ENCODE measurements around the gene EID1. TPM values are rescaled to one million over a fixed set of nuclear protein-coding genes. Genes with fewer than 3 reads are reported as not detected.

EID1 gene, protein sequence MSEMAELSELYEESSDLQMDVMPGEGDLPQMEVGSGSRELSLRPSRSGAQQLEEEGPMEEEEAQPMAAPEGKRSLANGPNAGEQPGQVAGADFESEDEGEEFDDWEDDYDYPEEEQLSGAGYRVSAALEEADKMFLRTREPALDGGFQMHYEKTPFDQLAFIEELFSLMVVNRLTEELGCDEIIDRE
- 167 and 202 TPM in 2 replicates for total RNA-seq

DNA sequence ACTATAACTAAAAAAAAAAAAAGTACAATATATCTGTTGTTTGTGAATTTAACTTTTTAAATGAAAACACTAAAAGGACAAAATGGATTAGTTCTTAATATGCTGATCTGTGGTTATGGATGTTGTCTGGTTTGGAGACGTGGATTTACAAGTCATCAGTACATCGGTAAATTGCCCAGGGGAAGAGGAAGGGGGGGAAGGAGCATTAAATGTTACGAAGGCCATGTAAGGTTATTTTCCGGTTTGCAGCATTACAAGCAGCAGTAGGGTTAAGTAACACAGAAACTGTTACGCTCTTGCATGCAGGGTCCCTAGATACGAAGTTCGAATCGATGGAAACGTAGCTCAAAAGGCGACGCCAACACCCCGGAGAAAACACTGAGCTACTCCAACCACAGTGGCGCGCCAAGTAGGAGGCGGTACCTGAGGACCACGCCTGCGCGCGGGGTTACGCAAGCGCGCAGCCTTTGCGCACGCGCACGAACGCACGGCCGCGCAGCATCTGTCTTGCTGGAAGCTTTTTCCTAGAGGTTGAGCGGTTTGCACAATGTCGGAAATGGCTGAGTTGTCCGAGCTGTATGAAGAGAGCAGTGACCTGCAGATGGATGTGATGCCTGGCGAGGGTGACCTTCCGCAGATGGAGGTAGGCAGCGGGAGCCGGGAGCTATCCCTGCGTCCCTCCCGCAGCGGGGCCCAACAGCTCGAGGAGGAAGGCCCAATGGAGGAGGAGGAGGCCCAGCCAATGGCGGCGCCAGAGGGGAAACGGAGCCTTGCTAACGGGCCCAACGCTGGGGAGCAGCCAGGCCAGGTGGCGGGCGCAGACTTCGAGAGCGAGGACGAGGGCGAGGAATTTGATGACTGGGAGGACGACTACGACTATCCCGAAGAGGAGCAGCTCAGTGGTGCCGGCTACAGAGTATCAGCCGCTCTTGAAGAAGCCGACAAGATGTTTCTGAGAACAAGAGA, at the start of gene EID1:
EID1 (plus strand) TSS at position 505 of the 966 bp plus-strand sequence; CDS start at position 548, 43 bp downstream.

Other genes starting within 250 kb of the EID1 start
- 29.1 and 31.7 TPM in 2 replicates for gene FBN1, start 232.4 kb upstream of the EID1 start, total RNA-seq
- gene CEP152, start 67.1 kb upstream of the EID1 start, total RNA-seq, result 4.2 and 4.4 TPM in 2 replicates
- gene SHC4, start 85.8 kb downstream of the EID1 start, total RNA-seq, result 0.30 and 0.40 TPM in 2 replicates
- gene SECISBP2L, start 168.3 kb downstream of the EID1 start, total RNA-seq, result 16.6 and 18.1 TPM in 2 replicates